ENCODE measurements around the gene OXER1. TPM values are rescaled to one million over a fixed set of nuclear protein-coding genes. Genes with fewer than 3 reads are reported as not detected.

Gene OXER1
- total RNA-seq, 2 donors from 2014 or later = 0.37 to 0.53 TPM

- intact Hi-C loops (cut with DNase I) = no loop called here
- DNase-seq (no peak), ATAC-seq (no peak)
These were observed 31.3 kb upstream of the OXER1 start for GRCh38 chr2:42795275-42795674.

- DNase-seq (peak; percentile 41), ATAC-seq (peak; percentile 3 to 17)
- intact Hi-C loops (cut with DNase I) = no loop called here
These were observed 30.5 kb upstream of the OXER1 start for GRCh38 chr2:42794271-42795046.

- no peak for DNase-seq
- intact Hi-C loops (cut with DNase I) = no loop called here
These were observed 29.7 kb upstream of the OXER1 start for GRCh38 chr2:42793334-42794270.

GRCh38 chr2:42792583-42793333, 28.8 kb upstream of the OXER1 start, which contains the start of gene HAAO:
TSS of gene HAAO (minus strand) at chr2:42792583. CDS start at chr2:42792536, 47 bp downstream.
- intact Hi-C loops (cut with DNase I) = no loop called here
- DNase-seq = peak; percentile 56

More at GRCh38 chr2:42793334-42794270, 29.7 kb upstream of the OXER1 start:
- peak; percentile 17 to 25 for ATAC-seq

GRCh38 chr2:42792087-42792582, 28.2 kb upstream of the OXER1 start:
- intact Hi-C loops (cut with DNase I) = no loop called here
- DNase-seq (no peak), ATAC-seq (peak in 1 of 2 donors; percentile 75)

More at GRCh38 chr2:42792583-42793333, 28.8 kb upstream of the OXER1 start, which contains the start of gene HAAO:
- ATAC-seq = peak; percentile 53 to 83

GRCh38 chr2:42791606-42792005, 27.7 kb upstream of the OXER1 start:
- DNase-seq = no peak
- intact Hi-C loops (cut with DNase I) = no loop called here
- ATAC-seq = no peak

GRCh38 chr2:42789751-42790150, 25.8 kb upstream of the OXER1 start:
- DNase-seq = no peak
- ATAC-seq = no peak
- intact Hi-C loops (cut with DNase I) = no loop called here

GRCh38 chr2:42788882-42789281, 24.9 kb upstream of the OXER1 start:
- DNase-seq (no peak), ATAC-seq (no peak)
- intact Hi-C loops (cut with DNase I) = no loop called here

GRCh38 chr2:42788478-42788793, 24.5 kb upstream of the OXER1 start:
- DNase-seq = no peak
- no peak for ATAC-seq
- intact Hi-C loops (cut with DNase I) = no loop called here

GRCh38 chr2:42787788-42788477, 24.0 kb upstream of the OXER1 start:
- intact Hi-C loops (cut with DNase I) = no loop called here
- DNase-seq (no peak), ATAC-seq (no peak)

GRCh38 chr2:42787424-42787787, 23.5 kb upstream of the OXER1 start:
- ATAC-seq = no peak
- intact Hi-C loops (cut with DNase I) = no loop called here
- DNase-seq = no peak

- ATAC-seq (no peak), DNase-seq (no peak)
- intact Hi-C loops (cut with DNase I) = no loop called here
These were observed 22.8 kb upstream of the OXER1 start for GRCh38 chr2:42786561-42787345.

- DNase-seq (no peak), ATAC-seq (no peak)
- intact Hi-C loops (cut with DNase I) = no loop called here
These were observed 20.4 kb upstream of the OXER1 start for GRCh38 chr2:42784204-42784880.

- ATAC-seq (no peak), DNase-seq (no peak)
- intact Hi-C loops (cut with DNase I) = no loop called here
These were observed 19.6 kb upstream of the OXER1 start for GRCh38 chr2:42783511-42783910.

- intact Hi-C loops (cut with DNase I) = no loop called here
- DNase-seq (no peak), ATAC-seq (no peak)
These were observed 17.2 kb upstream of the OXER1 start for GRCh38 chr2:42781181-42781580.

- no peak for DNase-seq
- intact Hi-C loops (cut with DNase I) = no loop called here
- ATAC-seq = no peak
These were observed 14.2 kb upstream of the OXER1 start for GRCh38 chr2:42777883-42778805.
